ENCODE measurements around the gene KLF5.
A peak's percentile ranks its signal among the peaks of the same experiment; 100 is the strongest.
"Not testable (repeated sequence)": the region's sequence is repeated elsewhere in the genome, so short reads cannot be mapped to it uniquely, and the experiment has no call there.

The KLF5 gene

GRCh38 chr13:73088332-73088935 is 29.6 kb downstream of the KLF5 start:
- no peak for DNase-seq (ENCODE audit: low spot score)

GRCh38 chr13:73089213-73089612 is 30.4 kb downstream of the KLF5 start:
- no peak for DNase-seq (ENCODE audit: low spot score)

GRCh38 chr13:73090116-73090822 is 31.5 kb downstream of the KLF5 start:
- DNase-seq (ENCODE audit: low spot score): peak; percentile 94

GRCh38 chr13:73090823-73091187 is 32.0 kb downstream of the KLF5 start:
- no peak for DNase-seq (ENCODE audit: low spot score)

- no peak for DNase-seq (ENCODE audit: low spot score)
These were observed 34.0 kb downstream of the KLF5 start for GRCh38 chr13:73092829-73093228.

- DNase-seq (ENCODE audit: low spot score): peak; percentile 64
These were observed 37.4 kb downstream of the KLF5 start for GRCh38 chr13:73096173-73096572.

GRCh38 chr13:73096638-73097037 is 37.8 kb downstream of the KLF5 start:
- no peak for DNase-seq (ENCODE audit: low spot score)

GRCh38 chr13:73100781-73101180 is 42.0 kb downstream of the KLF5 start:
- DNase-seq (ENCODE audit: low spot score): not testable (repeated sequence)

- DNase-seq (ENCODE audit: low spot score): no peak
These were observed 42.7 kb downstream of the KLF5 start for GRCh38 chr13:73101351-73102007.

- DNase-seq (ENCODE audit: low spot score): no peak
These were observed 44.4 kb downstream of the KLF5 start for GRCh38 chr13:73103238-73103637.

GRCh38 chr13:73106513-73107178 is 47.8 kb downstream of the KLF5 start:
- no peak for DNase-seq (ENCODE audit: low spot score)

- DNase-seq (ENCODE audit: low spot score): no peak
These were observed 48.7 kb downstream of the KLF5 start for GRCh38 chr13:73107481-73107880.

GRCh38 chr13:73107970-73108369 is 49.2 kb downstream of the KLF5 start:
- no peak for DNase-seq (ENCODE audit: low spot score)

- no peak for DNase-seq (ENCODE audit: low spot score)
These were observed 50.6 kb downstream of the KLF5 start for GRCh38 chr13:73109288-73109899.

- no peak for DNase-seq (ENCODE audit: low spot score)
These were observed 51.2 kb downstream of the KLF5 start for GRCh38 chr13:73109969-73110368.

- no peak for DNase-seq (ENCODE audit: low spot score)
These were observed 52.0 kb downstream of the KLF5 start for GRCh38 chr13:73110814-73111213.

- DNase-seq (ENCODE audit: low spot score): no peak
These were observed 52.5 kb downstream of the KLF5 start for GRCh38 chr13:73111331-73111730.

GRCh38 chr13:73119612-73120011 is 60.8 kb downstream of the KLF5 start:
- no peak for DNase-seq (ENCODE audit: low spot score)

Measured in LoVo (cell line).